ENCODE measurements around the gene DEFB123. TPM values are rescaled to one million over a fixed set of nuclear protein-coding genes. Genes with fewer than 3 reads are reported as not detected.

DEFB123 gene
- total RNA-seq, 1 donor from 2014 or later: not detected

- DNase-seq (ENCODE audit: low spot score in 2 of 2) (no peak), FAIRE-seq (no peak)
Measured at GRCh38 chr20:31473331-31474096, 33.1 kb downstream of the DEFB123 start.

GRCh38 chr20:31474097-31474436 lies 33.6 kb downstream of the DEFB123 start:
- DNase-seq (ENCODE audit: low spot score in 2 of 2) (no peak), FAIRE-seq (no peak)

GRCh38 chr20:31474758-31475427 lies 34.5 kb downstream of the DEFB123 start, which contains the start of the genes DEFB124 and REM1:
TSS of gene DEFB124 (minus strand) at chr20:31475127. CDS start at chr20:31473013, 2,114 bp downstream.
TSS of gene REM1 (plus strand) at chr20:31475288. CDS start at chr20:31476446, 1,158 bp downstream.
- FAIRE-seq (no peak), DNase-seq (ENCODE audit: low spot score in 2 of 2) (no peak)

- FAIRE-seq: no peak
- DNase-seq (ENCODE audit: low spot score in 2 of 2): no peak
Measured at GRCh38 chr20:31475472-31476293, 35.3 kb downstream of the DEFB123 start.

GRCh38 chr20:31476294-31476585 lies 35.8 kb downstream of the DEFB123 start:
- FAIRE-seq: no peak
- DNase-seq (ENCODE audit: low spot score in 2 of 2): no peak

GRCh38 chr20:31476643-31477215 lies 36.3 kb downstream of the DEFB123 start:
- DNase-seq (ENCODE audit: low spot score in 2 of 2): no peak
- no peak for FAIRE-seq

GRCh38 chr20:31484001-31484400 lies 43.6 kb downstream of the DEFB123 start:
- no peak for DNase-seq (ENCODE audit: low spot score in 2 of 2)

GRCh38 chr20:31485450-31486339 lies 45.3 kb downstream of the DEFB123 start:
- FAIRE-seq (no peak), DNase-seq (ENCODE audit: low spot score in 2 of 2) (no peak)

More at GRCh38 chr20:31484001-31484400, 43.6 kb downstream of the DEFB123 start:
- FAIRE-seq: no peak

GRCh38 chr20:31488115-31488514 lies 47.7 kb downstream of the DEFB123 start:
- FAIRE-seq: no peak
- DNase-seq (ENCODE audit: low spot score in 2 of 2): no peak

GRCh38 chr20:31489152-31489551 lies 48.7 kb downstream of the DEFB123 start:
- no peak for FAIRE-seq
- no peak for DNase-seq (ENCODE audit: low spot score in 2 of 2)

- no peak for DNase-seq (ENCODE audit: low spot score in 2 of 2)
- no peak for FAIRE-seq
Measured at GRCh38 chr20:31490752-31491151, 50.3 kb downstream of the DEFB123 start.

- no peak for FAIRE-seq
- no peak for DNase-seq (ENCODE audit: low spot score in 2 of 2)
Measured at GRCh38 chr20:31494131-31494530, 53.7 kb downstream of the DEFB123 start.

GRCh38 chr20:31496761-31497295 lies 56.4 kb downstream of the DEFB123 start:
- FAIRE-seq (no peak), DNase-seq (ENCODE audit: low spot score in 2 of 2) (no peak)

- FAIRE-seq: no peak
Measured at GRCh38 chr20:31497838-31498540, 57.6 kb downstream of the DEFB123 start.

More at GRCh38 chr20:31497838-31498540, 57.6 kb downstream of the DEFB123 start:
- DNase-seq (ENCODE audit: low spot score in 2 of 2): no peak

Other genes with a start within 250 kb of the DEFB123 start
- gene DEFB115, start 183.0 kb upstream of the DEFB123 start, total RNA-seq: not detected
- not detected for gene DEFB116, start 132.0 kb upstream of the DEFB123 start, total RNA-seq
- gene DEFB118, start 72.0 kb upstream of the DEFB123 start, total RNA-seq: not detected
- not detected for gene DEFB119, start 50.0 kb upstream of the DEFB123 start, total RNA-seq
- gene DEFB121, start 34.4 kb upstream of the DEFB123 start, total RNA-seq: not detected
- not detected for gene DEFB124, start 34.5 kb downstream of the DEFB123 start, total RNA-seq
- gene REM1, start 34.7 kb downstream of the DEFB123 start, total RNA-seq: not detected
- gene HM13, start 73.8 kb downstream of the DEFB123 start, total RNA-seq: 26.1 TPM
- 46.1 TPM for gene ID1, start 164.7 kb downstream of the DEFB123 start, total RNA-seq
- gene COX4I2, start 197.3 kb downstream of the DEFB123 start, total RNA-seq: 1.2 TPM

Data from frontal cortex (tissue), 4 donors.